ENCODE results near the gene NDOR1.

The NDOR1 gene

DNA sequence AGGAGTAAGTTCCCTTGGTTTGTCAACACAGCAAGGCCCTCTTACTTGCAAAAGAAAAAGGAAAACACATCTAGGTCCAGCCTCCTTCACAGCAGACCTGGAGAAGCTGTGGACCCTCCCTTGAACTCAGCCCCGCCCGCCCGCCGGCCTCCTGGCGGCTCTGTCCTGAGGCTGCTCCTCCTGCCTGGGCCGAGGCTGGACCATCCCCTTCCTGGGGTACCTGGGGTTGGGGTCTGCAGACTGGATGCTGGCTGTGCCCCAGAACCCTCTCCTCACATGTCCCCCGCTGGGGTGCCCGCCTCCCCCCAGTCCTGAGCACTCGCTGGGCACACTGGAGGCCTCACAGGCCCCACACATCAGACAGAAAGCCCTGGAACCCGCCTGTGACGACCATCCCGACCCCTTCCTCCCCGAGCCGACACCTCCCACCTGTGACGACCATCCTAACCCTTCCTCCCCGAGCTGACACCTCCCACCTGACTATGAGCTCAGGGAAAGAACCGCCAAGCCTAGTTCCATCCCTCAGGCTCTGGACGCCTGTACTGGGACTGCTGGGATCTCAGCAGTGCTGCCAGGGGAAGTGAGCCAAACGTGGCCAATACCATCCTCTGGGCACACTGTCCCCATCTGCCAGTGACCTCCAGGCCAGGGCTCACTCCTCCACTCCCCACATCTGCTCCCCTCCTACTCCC is 26.4 kb upstream of the NDOR1 start:
- TF ChIP-seq, protein P1, sequence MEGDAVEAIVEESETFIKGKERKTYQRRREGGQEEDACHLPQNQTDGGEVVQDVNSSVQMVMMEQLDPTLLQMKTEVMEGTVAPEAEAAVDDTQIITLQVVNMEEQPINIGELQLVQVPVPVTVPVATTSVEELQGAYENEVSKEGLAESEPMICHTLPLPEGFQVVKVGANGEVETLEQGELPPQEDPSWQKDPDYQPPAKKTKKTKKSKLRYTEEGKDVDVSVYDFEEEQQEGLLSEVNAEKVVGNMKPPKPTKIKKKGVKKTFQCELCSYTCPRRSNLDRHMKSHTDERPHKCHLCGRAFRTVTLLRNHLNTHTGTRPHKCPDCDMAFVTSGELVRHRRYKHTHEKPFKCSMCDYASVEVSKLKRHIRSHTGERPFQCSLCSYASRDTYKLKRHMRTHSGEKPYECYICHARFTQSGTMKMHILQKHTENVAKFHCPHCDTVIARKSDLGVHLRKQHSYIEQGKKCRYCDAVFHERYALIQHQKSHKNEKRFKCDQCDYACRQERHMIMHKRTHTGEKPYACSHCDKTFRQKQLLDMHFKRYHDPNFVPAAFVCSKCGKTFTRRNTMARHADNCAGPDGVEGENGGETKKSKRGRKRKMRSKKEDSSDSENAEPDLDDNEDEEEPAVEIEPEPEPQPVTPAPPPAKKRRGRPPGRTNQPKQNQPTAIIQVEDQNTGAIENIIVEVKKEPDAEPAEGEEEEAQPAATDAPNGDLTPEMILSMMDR (IDR thresholded peaks at IDR 0.05; ENCODE audit: low read length, missing control alignments) = no peak
- DNase-seq (ENCODE audit: low read depth) = no peak
- no peak overlapping the region for H3K4me3 ChIP-seq (replicated peaks; ENCODE audit: low read depth, low read length)

DNA sequence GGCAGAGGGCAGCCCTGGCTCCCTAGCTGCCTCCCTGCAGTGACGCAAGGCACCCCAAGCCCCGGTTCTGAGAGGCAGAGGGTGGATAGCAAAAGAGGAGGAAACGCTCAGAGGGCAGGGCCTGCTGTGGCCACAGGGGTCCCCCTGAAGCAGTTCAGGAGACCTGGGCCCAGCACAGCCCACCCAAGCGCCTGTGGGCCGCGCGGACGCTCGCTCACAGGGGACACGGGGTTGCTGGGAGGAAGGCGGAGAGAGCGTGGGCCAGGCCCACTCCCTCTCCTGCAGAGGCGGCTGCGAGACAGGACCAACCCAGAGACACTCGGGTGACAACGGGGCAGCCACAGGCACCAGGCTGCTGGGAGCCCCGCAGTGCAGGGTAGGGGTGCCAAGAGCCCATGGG is 25.7 kb upstream of the NDOR1 start:
- TF ChIP-seq, protein P1 (IDR thresholded peaks at IDR 0.05; ENCODE audit: low read length, missing control alignments) = no peak
- no peak overlapping the region for H3K4me3 ChIP-seq (replicated peaks; ENCODE audit: low read depth, low read length)
- no peak for DNase-seq (ENCODE audit: low read depth)

DNA sequence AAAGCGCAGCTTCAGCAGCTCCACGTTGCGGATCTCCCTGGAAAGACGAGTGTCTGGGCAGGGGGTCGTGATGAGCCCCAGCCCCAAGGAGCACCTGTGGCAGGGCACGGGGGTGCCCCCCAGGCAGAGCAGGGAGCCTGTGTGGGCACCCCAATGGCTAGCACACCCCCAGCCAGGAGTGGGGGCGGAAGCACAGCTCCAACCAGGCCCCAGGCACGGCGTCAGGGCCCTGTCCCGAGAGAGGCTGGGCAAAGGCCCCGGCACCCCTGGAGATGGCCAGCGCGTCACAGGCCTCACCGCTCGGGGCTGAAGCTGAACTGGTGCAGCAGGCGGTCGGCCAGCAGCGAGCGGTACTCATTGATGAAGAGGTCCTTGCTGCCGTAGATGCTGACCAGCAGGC is 25.0 kb upstream of the NDOR1 start:
- TF ChIP-seq, protein P1 (IDR thresholded peaks at IDR 0.05; ENCODE audit: low read length, missing control alignments) = no peak
- no peak overlapping the region for H3K4me3 ChIP-seq (replicated peaks; ENCODE audit: low read depth, low read length)
- DNase-seq (ENCODE audit: low read depth) = no peak

DNA sequence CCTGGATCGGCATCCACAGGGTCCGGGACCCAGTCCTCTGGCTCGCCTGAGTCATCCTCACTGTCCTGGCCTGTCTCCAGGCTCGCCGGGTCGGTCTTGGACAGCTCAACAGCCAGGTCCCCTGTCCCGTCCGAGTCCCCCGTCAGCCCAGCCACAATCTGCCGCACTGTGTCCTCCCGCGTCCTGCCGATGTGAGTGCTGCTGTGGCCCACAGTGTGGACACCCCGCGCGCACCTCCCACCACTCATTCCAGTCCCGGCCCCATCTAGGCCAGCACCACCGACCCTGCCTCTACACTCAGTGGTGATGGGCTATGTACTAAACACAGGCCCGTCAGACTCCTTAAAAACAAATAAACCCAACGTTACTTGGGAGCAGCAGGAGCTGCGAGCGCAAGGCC is 23.8 kb upstream of the NDOR1 start:
- no peak overlapping the region for H3K4me3 ChIP-seq (replicated peaks; ENCODE audit: low read depth, low read length)
- no peak for DNase-seq (ENCODE audit: low read depth)
- TF ChIP-seq, protein P1 (IDR thresholded peaks at IDR 0.05; ENCODE audit: low read length, missing control alignments) = no peak

DNA sequence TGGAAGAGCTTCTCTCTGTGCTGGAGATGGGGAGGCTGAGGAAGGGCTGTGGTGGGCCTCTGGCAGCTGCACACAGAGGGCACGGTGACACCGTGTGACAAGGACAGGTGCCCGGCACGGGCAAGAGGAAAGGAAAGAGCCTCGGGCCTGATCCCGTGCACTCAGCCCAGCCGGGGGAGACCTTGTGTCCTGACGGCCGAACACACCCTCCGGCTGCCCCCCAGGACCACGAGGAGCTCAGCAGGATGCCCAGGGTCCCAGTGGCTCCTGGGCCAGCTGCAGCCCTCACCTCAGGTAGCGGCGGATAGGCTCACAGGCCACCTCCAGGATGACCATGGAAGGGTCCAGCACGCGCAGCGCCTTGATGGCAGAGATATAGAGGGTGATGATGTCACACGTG is 22.7 kb upstream of the NDOR1 start:
- TF ChIP-seq, protein P1 (IDR thresholded peaks at IDR 0.05; ENCODE audit: low read length, missing control alignments) = no peak
- no peak overlapping the region for H3K4me3 ChIP-seq (replicated peaks; ENCODE audit: low read depth, low read length)

DNA sequence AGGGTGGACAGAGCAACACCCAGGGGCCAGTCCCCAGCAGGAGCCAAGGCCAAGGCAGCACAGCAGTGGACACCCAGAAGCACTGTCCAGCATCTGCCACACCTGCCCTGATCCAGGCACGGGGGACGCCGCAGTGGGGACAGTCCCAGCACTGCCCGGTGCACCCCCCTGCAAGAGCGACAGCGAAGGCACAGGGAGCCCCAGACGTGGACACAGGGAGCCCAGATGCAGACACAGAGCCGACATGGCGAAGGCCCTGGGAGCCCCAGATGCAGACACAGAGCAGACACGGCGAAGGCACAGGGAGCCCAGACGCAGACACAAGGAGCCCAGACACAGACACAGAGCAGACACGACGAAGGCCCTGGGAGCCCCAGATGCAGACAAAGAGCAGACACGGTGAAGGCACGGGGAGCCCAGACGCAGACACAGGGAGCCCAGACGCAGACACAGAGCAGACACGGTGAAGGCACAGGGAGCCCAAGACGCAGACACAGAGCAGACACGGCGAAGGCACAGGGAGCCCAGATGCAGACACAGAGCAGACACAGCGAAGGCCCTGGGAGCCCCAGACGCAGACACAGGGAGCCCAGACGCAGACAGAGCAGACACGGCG is 21.4 kb upstream of the NDOR1 start:
- H3K4me3 ChIP-seq (replicated peaks; ENCODE audit: low read depth, low read length) = no peak overlapping the region
- TF ChIP-seq, protein P1 (IDR thresholded peaks at IDR 0.05; ENCODE audit: low read length, missing control alignments) = no peak
- no peak for DNase-seq (ENCODE audit: low read depth)

More for the DNA sequence above, 22.7 kb upstream of the NDOR1 start:
- no peak for DNase-seq (ENCODE audit: low read depth)

Data from fibroblast of pulmonary artery (primary cell).